ENCODE results near the gene PLD1. TPM values are rescaled to one million over a fixed set of nuclear protein-coding genes. Genes with fewer than 3 reads are reported as not detected.

The PLD1 gene
- total and polyA plus RNA-seq, 7 donors: 0.73 to 6.7 (median 1.9) TPM

DNA sequence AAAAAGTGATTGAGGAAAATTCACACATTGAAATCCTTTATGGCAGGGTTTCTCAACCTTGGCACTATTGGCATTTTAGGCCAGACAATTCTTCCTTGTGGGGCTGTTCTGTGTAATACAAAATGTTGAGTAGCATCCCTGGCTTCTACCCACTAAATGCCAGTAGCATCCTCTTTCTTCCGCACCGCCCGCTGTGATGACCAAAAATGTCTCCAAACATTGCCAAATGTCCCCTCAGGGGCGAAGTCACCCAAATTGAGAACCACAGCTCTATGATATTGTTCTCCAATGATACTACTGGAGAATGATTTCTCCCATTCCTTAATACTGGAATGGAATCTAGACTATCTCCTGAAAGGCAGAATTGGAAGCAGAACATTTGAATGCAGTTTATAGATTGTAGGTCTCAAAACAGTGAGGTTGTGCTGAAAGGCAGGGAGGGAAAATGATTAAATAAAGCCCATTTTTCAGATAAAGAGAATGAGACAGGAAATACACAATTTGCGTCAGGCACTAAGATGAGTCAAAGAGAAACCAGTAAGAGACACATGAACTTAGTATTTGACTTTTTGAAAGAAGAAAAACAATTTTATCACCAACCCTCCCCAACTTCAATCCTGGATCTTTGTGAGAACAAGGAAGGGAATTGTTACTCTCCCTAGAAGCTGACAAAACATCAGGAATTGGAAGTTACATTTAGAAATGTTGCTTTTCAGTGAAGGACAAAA is 248.5 kb downstream of the PLD1 start:
- WGBS, 3 donors: 93 to 95% (median 93%) methylated on average over 5 of the region's 5 CpGs

DNA sequence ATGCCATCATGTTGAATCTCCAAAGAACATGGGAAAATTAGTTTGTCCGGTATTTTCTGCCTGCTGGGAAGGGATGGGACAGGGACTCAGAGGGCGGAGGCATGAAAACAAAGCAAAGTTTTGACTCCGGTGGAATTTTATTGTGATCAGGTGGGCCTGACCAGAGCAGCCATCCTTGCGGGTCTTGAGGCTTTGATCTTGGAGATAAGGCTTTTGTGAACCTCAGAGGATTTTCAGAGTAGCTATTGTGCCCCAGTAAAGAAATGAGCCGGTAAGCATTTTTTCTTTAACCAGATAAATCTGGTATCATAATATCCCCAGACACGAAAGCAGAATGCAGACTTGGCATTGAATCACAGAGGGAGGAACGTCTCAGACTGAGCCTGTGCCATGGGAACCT is 250.7 kb downstream of the PLD1 start:
- H3K4me1 ChIP-seq: no peaks in the 10 kb centered on the region
- intact Hi-C loops (cut with DNase I): no loop called here
- 69 to 73% (median 70%) methylated on average over 7 of the region's 7 CpGs for WGBS, 3 donors
- DNase-seq (no peak), ATAC-seq (no peak)
- H3K4me3 ChIP-seq: no peak overlapping the region
- no peaks in the 10 kb centered on the region for H3K36me3 ChIP-seq (ENCODE audit: insufficient read depth in 1 of 2, low read depth in 1 of 2)
- H3K27me3 ChIP-seq (ENCODE audit: insufficient read depth in 3 of 3, low read length in 2 of 3): no peaks in the 10 kb centered on the region
- H3K27ac ChIP-seq: no peak overlapping the region
- H3K9me3 ChIP-seq: no peaks in the 10 kb centered on the region
- TF ChIP-seq, protein P1, sequence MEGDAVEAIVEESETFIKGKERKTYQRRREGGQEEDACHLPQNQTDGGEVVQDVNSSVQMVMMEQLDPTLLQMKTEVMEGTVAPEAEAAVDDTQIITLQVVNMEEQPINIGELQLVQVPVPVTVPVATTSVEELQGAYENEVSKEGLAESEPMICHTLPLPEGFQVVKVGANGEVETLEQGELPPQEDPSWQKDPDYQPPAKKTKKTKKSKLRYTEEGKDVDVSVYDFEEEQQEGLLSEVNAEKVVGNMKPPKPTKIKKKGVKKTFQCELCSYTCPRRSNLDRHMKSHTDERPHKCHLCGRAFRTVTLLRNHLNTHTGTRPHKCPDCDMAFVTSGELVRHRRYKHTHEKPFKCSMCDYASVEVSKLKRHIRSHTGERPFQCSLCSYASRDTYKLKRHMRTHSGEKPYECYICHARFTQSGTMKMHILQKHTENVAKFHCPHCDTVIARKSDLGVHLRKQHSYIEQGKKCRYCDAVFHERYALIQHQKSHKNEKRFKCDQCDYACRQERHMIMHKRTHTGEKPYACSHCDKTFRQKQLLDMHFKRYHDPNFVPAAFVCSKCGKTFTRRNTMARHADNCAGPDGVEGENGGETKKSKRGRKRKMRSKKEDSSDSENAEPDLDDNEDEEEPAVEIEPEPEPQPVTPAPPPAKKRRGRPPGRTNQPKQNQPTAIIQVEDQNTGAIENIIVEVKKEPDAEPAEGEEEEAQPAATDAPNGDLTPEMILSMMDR (IDR thresholded peaks at IDR 0.05): no peak

More for the DNA sequence above, 248.5 kb downstream of the PLD1 start:
- no peak for ATAC-seq
- Histone ChIP-seq H3K27ac (no peak overlapping the region), H3K4me1 (peaks cover 4% of the 10 kb centered on the region), H3K4me3 (no peak overlapping the region), H3K27me3 (ENCODE audit: insufficient read depth in 3 of 3, low read length in 2 of 3) (no peaks in the 10 kb centered on the region), H3K36me3 (ENCODE audit: insufficient read depth in 1 of 2, low read depth in 1 of 2) (no peaks in the 10 kb centered on the region), H3K9me3 (no peaks in the 10 kb centered on the region)
- DNase-seq: no peak
- intact Hi-C loops (cut with DNase I): loop anchor here in 1 of 2 donors (10.0 kb wide), 2 partner anchors 507 to 597 kb away; no protein-coding TSS in a partner anchor
- TF ChIP-seq, protein P1 (IDR thresholded peaks at IDR 0.05): no peak

DNA sequence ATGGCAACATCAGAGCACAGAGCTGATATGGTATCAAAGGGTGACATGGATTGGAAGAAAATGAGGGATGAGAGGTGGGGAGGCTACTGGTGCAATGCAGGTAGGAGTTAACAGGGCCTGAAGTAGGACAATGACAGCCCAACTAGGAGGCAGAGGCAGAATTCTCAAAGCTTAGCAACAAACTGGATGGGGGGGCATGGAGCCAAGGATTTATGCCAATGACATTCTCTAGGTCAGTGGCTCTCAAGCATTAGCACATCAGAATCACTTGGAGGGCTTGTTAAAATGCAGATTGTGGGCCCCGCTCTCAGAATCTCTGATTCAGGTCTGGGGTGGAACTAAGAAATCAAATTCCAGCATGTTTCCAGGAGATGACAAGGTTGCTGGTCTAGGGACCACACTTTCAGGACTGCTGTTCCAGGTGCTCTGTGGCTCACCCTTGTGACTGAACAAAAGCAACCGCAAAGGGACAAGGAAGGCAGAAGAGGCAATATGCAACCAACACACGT is 252.0 kb downstream of the PLD1 start:
- DNase-seq: no peak
- no peak for ATAC-seq
- TF ChIP-seq, protein P1 (IDR thresholded peaks at IDR 0.05): no peak
- Histone ChIP-seq H3K36me3 (ENCODE audit: insufficient read depth in 1 of 2, low read depth in 1 of 2) (no peaks in the 10 kb centered on the region), H3K27me3 (ENCODE audit: insufficient read depth in 3 of 3, low read length in 2 of 3) (no peaks in the 10 kb centered on the region), H3K4me3 (no peak overlapping the region), H3K27ac (no peak overlapping the region), H3K9me3 (no peaks in the 10 kb centered on the region), H3K4me1 (no peaks in the 10 kb centered on the region)
- 88 to 95% (median 90%) methylated on average over 3 of the region's 3 CpGs for WGBS, 3 donors
- intact Hi-C loops (cut with DNase I): no loop called here

DNA sequence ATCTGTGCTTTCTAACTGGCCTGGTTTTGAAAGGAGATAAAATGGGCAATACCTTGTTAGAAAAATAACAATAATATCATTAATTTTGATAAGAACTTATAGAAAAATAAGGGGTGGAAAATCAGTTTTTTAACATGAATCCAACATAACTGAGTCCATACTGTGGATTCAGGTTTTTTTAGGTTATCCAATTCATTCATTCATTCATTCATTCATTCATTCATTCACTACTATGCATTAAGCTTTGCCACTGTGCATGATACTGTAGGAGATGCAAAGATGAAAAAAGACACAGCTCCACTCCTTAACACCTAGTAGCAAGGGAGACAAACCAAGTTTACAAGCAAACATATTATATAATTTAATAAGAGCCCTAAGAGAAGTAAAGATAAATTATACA is 253.1 kb downstream of the PLD1 start:
- DNase-seq: no peak
- Histone ChIP-seq H3K27ac (no peak overlapping the region), H3K36me3 (ENCODE audit: insufficient read depth in 1 of 2, low read depth in 1 of 2) (no peaks in the 10 kb centered on the region), H3K4me1 (no peaks in the 10 kb centered on the region), H3K4me3 (no peak overlapping the region), H3K9me3 (no peaks in the 10 kb centered on the region), H3K27me3 (ENCODE audit: insufficient read depth in 3 of 3, low read length in 2 of 3) (no peaks in the 10 kb centered on the region)
- ATAC-seq: no peak
- intact Hi-C loops (cut with DNase I): no loop called here
- TF ChIP-seq, protein P1 (IDR thresholded peaks at IDR 0.05): no peak

All from psoas muscle (tissue), 8 donors.